Mucosa of stomach (tissue), 1 donor: ENCODE data around the gene PDK1.

ENCODE experiments used
- H3K27me3 ChIP-seq: one replicate; pipeline ENCODE4 v1.7.0; 2013; ENCODE audit warnings: mild to moderate bottlenecking, low read length; ENCODE audit not compliant: control insufficient read depth, insufficient read depth
- H3K36me3 ChIP-seq: one replicate; pipeline ENCODE4 v1.7.0; 2013; ENCODE audit warnings: low read length; ENCODE audit not compliant: control insufficient read depth, insufficient read depth
- H3K4me1 ChIP-seq: one replicate; pipeline ENCODE4 v1.7.0; 2013; ENCODE audit warnings: mild to moderate bottlenecking, low read length; ENCODE audit not compliant: control insufficient read depth, insufficient read depth
- H3K4me3 ChIP-seq: one replicate; pipeline ENCODE4 v1.7.0; 2013; ENCODE audit warnings: low read length
- H3K9ac ChIP-seq: one replicate; pipeline ENCODE4 v1.7.0; 2013; ENCODE audit warnings: mild to moderate bottlenecking, low read length, moderate library complexity
- H3K9me3 ChIP-seq: one replicate; pipeline ENCODE4 v1.7.0; 2013; ENCODE audit warnings: mild to moderate bottlenecking, low read length, moderate library complexity; ENCODE audit not compliant: control insufficient read depth
- donor health status: Pancreatic carcinoma.

Gene PDK1

GRCh38 chr2:172555272-172555521, 693 bp upstream of the PDK1 start:
- Histone ChIP-seq H3K4me3 (peak overlapping the region; percentile 97), H3K9ac (peak overlapping the region; percentile 75), H3K27me3 (no peaks in the 10 kb centered on the region), H3K36me3 (no peaks in the 10 kb centered on the region), H3K9me3 (no peaks in the 10 kb centered on the region), H3K4me1 (peaks cover 5% of the 10 kb centered on the region)

- Histone ChIP-seq H3K9me3 (no peaks in the 10 kb centered on the region), H3K27me3 (no peaks in the 10 kb centered on the region), H3K36me3 (no peaks in the 10 kb centered on the region), H3K4me3 (peak overlapping the region; percentile 74), H3K4me1 (no peaks in the 10 kb centered on the region), H3K9ac (peak overlapping the region; percentile 75)
These were observed 569 bp downstream of the PDK1 start for GRCh38 chr2:172556284-172557033.

- Histone ChIP-seq H3K4me1 (no peaks in the 10 kb centered on the region), H3K27me3 (no peaks in the 10 kb centered on the region), H3K9ac (no peak overlapping the region), H3K36me3 (no peaks in the 10 kb centered on the region), H3K4me3 (no peak overlapping the region), H3K9me3 (no peaks in the 10 kb centered on the region)
These were observed 2.5 kb downstream of the PDK1 start for GRCh38 chr2:172558372-172558771.

- Histone ChIP-seq H3K4me3 (no peak overlapping the region), H3K27me3 (no peaks in the 10 kb centered on the region), H3K4me1 (no peaks in the 10 kb centered on the region), H3K36me3 (no peaks in the 10 kb centered on the region), H3K9me3 (no peaks in the 10 kb centered on the region), H3K9ac (no peak overlapping the region)
These were observed 4.8 kb downstream of the PDK1 start for GRCh38 chr2:172560721-172561120.

GRCh38 chr2:172561270-172561669, 5.4 kb downstream of the PDK1 start:
- H3K9me3 ChIP-seq, result no peaks in the 10 kb centered on the region
- H3K4me1 ChIP-seq, result no peaks in the 10 kb centered on the region
- H3K36me3 ChIP-seq, result no peaks in the 10 kb centered on the region

GRCh38 chr2:172562298-172562697, 6.4 kb downstream of the PDK1 start:
- H3K36me3 ChIP-seq, result no peaks in the 10 kb centered on the region

More at GRCh38 chr2:172561270-172561669, 5.4 kb downstream of the PDK1 start:
- Histone ChIP-seq H3K9ac (no peak overlapping the region), H3K4me3 (no peak overlapping the region), H3K27me3 (no peaks in the 10 kb centered on the region)

GRCh38 chr2:172564376-172564775, 8.5 kb downstream of the PDK1 start:
- H3K27me3 ChIP-seq, result no peaks in the 10 kb centered on the region
- H3K9ac ChIP-seq, result no peak overlapping the region
- H3K9me3 ChIP-seq, result no peaks in the 10 kb centered on the region
- no peaks in the 10 kb centered on the region for H3K36me3 ChIP-seq
- H3K4me3 ChIP-seq, result no peak overlapping the region
- no peaks in the 10 kb centered on the region for H3K4me1 ChIP-seq

More at GRCh38 chr2:172562298-172562697, 6.4 kb downstream of the PDK1 start:
- Histone ChIP-seq H3K9me3 (no peaks in the 10 kb centered on the region), H3K27me3 (no peaks in the 10 kb centered on the region), H3K4me1 (no peaks in the 10 kb centered on the region), H3K4me3 (no peak overlapping the region), H3K9ac (no peak overlapping the region)

GRCh38 chr2:172571245-172571644, 15.4 kb downstream of the PDK1 start:
- Histone ChIP-seq H3K4me1 (no peaks in the 10 kb centered on the region), H3K9ac (no peak overlapping the region), H3K27me3 (no peaks in the 10 kb centered on the region), H3K36me3 (no peaks in the 10 kb centered on the region), H3K4me3 (no peak overlapping the region), H3K9me3 (no peaks in the 10 kb centered on the region)

- no peak overlapping the region for H3K9ac ChIP-seq
- H3K4me1 ChIP-seq, result no peaks in the 10 kb centered on the region
- H3K9me3 ChIP-seq, result no peaks in the 10 kb centered on the region
- H3K27me3 ChIP-seq, result no peaks in the 10 kb centered on the region
- no peak overlapping the region for H3K4me3 ChIP-seq
- H3K36me3 ChIP-seq, result no peaks in the 10 kb centered on the region
These were observed 17.1 kb downstream of the PDK1 start for GRCh38 chr2:172572981-172573380.

- Histone ChIP-seq H3K27me3 (no peaks in the 10 kb centered on the region), H3K9me3 (no peaks in the 10 kb centered on the region), H3K36me3 (no peaks in the 10 kb centered on the region), H3K4me1 (no peaks in the 10 kb centered on the region), H3K4me3 (no peak overlapping the region), H3K9ac (no peak overlapping the region)
These were observed 19.1 kb downstream of the PDK1 start for GRCh38 chr2:172574965-172575364.

GRCh38 chr2:172578054-172578453, 22.2 kb downstream of the PDK1 start:
- Histone ChIP-seq H3K9ac (no peak overlapping the region), H3K4me3 (no peak overlapping the region), H3K9me3 (no peaks in the 10 kb centered on the region), H3K4me1 (peaks cover 7% of the 10 kb centered on the region), H3K36me3 (no peaks in the 10 kb centered on the region), H3K27me3 (no peaks in the 10 kb centered on the region)

- Histone ChIP-seq H3K4me3 (no peak overlapping the region), H3K36me3 (no peaks in the 10 kb centered on the region), H3K9me3 (no peaks in the 10 kb centered on the region), H3K4me1 (peaks cover 9% of the 10 kb centered on the region), H3K9ac (no peak overlapping the region), H3K27me3 (no peaks in the 10 kb centered on the region)
These were observed 23.1 kb downstream of the PDK1 start for GRCh38 chr2:172578860-172579512.
